GM12872 (cell line): ENCODE measurements around the gene C3AR1.

Source experiments
- CTCF ChIP-seq: IDR thresholded peaks from 3 replicates; pipeline ENCODE4 v1.5.1; 2011; ENCODE audit warnings: low read depth, mild to moderate bottlenecking, low read length, moderate library complexity; ENCODE audit not compliant: insufficient read depth

C3AR1 gene

GRCh38 chr12:8014836-8015235 is 51.3 kb downstream of the C3AR1 start:
- no peak for TF ChIP-seq CTCF

- TF ChIP-seq CTCF: no peak
Measured at GRCh38 chr12:8012651-8013309, 53.4 kb downstream of the C3AR1 start.

- no peak for TF ChIP-seq CTCF
Measured at GRCh38 chr12:8011331-8011730, 54.8 kb downstream of the C3AR1 start.
